CD4-positive, alpha-beta T cell treated with Interleukin-15 for 1 hour (primary cell): ENCODE measurements around the gene TULP3.
A peak's percentile ranks its signal among the peaks of the same experiment; 100 is the strongest.
"Not testable (repeated sequence)": the region's sequence is repeated elsewhere in the genome, so short reads cannot be mapped to it uniquely, and the experiment has no call there.

Source experiments
- DNase-seq: peaks from one replicate; pipeline ENCODE4 v3.0.0-alpha.2; 2020

TULP3 gene, protein sequence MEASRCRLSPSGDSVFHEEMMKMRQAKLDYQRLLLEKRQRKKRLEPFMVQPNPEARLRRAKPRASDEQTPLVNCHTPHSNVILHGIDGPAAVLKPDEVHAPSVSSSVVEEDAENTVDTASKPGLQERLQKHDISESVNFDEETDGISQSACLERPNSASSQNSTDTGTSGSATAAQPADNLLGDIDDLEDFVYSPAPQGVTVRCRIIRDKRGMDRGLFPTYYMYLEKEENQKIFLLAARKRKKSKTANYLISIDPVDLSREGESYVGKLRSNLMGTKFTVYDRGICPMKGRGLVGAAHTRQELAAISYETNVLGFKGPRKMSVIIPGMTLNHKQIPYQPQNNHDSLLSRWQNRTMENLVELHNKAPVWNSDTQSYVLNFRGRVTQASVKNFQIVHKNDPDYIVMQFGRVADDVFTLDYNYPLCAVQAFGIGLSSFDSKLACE

DNA sequence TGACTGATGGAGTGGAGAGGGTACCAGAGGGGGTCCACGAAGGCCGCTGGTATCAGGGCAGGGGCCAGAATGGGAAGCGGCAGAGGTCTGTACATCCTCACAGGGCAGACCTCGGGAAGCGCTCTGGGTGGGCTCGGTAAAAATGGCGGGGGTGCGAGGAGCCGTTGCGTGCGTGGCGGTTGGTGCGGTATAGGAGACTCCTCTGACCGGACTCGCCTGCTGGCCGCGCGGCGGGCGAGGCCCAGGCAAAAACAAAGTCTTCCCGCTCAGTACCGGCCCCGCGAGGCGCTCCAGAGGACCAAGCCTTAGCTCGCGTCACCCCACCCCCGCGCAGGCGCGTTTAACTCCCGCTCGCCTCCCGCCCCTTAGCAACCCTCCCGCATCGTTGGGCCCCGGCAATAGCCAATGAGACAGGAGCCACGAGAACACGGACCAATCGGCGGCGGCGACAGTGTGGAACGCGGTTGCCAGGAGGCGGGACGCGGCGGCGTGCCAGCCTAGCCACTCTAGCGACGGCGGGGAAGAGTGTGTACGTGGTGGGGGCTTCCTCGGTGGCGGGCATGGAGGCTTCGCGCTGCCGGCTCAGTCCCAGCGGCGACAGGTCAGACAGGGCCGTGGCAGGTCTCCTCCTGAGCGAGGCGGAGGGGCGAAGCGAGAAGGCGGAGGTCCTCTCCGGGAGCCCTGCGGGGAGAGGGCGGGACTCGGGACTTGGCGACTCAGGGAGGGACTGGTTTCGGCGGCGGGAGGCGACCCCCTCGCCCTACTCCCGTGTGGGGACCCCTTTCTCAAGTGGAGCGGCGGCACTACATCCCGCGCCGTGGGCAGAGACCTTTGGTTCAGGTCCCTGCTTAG lies at the start of gene TULP3:
TSS of gene TULP3 (plus strand) at position 504 of the 852 bp plus-strand sequence. CDS start at position 561, 57 bp downstream.
- DNase-seq = peak; percentile 98

DNA sequence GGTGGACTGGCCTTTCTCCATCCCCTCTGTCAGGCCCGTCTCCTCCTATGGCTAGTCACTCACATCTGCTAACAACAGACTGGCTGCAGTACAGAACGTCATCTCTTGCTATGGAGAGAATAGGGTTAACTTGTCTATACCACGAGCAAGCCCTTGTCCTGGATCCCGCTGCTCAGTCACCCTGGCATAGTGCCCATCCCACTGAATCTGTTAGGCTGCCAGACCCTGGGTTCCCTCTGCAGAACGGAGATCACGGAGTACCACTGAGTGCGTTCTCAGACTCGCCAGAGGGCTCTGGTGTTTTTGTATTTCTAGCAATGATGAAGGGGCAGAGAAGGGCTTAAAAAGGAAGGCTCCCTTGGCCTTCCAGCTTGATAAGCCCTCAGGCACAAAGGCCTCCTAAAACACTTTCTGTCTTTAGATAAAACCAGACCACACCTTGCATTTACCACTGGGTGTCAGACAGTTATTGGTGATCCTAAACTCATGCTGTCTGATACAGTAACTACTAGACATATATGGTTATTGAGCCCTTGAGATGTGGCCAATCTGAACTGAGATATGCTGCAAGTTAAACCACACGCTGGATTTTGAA lies 49.5 kb upstream of the TULP3 start:
- DNase-seq = no peak

DNA sequence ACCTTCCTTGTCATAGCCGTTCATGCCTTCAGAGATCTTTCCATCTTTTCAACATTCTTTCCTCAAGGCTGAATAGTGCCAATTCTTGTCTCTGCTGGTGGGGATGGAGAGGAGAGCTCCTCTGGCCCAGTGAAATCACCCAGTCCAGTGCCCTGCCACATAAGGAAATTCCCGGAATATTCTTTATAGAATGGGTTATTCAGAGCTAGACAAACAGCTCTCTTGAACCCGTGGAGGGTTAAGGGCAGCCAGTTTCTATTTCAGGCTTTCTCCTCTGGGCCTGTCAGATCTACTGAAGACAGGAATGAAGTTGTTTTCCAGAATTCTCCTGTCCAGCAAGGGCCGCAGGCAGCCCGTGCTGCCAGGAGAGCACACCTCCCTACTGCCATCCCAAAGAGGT lies 47.7 kb upstream of the TULP3 start:
- DNase-seq = no peak

DNA sequence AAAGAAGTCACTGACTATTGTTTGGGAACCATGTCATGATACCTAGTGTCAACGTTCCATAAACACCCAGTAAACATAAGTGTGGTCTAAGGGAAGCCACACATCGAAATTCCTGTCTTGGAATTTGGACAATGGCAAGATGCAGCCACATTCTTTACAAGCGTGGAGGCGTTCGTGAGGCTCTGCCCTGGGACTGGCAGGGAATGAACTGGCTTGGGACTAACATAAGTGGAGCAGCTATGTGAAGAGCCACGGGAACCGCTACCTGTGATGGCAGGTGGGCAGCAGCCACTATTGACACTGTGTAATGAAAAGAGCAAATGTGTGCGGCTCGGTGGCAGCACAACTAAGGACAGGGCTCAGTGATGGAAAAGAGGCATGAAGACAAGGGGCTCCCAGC lies 45.9 kb upstream of the TULP3 start:
- no peak for DNase-seq

DNA sequence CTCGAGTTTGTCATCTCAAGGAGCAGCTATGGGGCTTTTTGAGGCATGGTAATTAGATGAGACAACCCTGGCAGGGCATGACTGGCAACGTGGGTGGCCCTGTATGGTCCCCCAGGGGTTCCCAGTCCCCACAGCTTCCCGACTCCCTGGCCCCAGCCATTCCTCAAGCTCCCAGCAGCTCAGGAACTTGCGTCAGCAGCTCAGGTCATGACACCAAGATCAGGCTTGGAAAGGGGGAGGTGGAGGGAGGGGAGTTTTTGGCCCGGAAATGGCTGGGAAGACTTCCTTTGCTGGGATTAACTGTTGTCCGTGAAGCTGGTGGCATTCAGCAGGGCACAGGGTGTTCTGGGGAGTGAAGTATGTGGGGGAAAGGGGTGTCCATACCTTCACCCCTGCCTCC lies 45.4 kb upstream of the TULP3 start:
- DNase-seq = no peak

DNA sequence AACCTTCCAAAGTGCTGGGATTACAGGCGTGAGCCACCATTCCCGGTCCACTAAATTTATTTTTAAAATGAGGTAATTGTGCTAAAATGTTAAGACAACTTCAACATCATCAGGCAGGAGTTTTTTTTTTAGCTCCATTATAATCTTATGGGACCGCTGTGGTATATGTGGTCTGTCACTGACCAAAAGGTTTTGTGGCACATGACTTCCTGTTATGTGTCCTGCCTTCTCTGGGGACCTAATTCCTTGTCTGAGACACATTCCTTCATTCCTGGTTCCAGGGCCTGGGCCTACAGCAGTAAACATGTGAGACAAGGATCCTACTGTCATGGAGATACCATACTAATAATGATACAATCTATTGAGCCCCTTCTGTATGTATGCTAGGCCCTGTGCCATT lies 38.8 kb upstream of the TULP3 start:
- no peak for DNase-seq

DNA sequence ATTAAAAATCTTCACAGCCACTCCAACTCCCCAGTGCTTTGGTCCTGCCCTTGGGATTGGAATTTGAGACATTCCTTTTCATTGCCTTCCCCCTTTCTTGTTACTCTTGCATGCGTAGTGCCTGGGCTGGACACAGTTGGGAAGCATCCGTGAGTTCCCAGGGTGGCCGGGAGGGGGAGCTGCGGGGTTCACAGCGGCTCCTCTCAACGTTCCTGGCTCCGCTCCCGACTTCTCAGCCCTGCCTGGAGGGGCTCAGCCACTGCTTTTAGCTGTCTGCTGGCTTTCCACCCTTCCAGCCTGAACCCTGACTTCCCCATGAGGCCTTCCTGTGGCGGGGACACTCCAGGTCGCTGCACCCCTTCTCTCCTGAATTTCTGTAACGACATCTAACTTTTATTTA lies 37.1 kb upstream of the TULP3 start:
- DNase-seq = no peak

DNA sequence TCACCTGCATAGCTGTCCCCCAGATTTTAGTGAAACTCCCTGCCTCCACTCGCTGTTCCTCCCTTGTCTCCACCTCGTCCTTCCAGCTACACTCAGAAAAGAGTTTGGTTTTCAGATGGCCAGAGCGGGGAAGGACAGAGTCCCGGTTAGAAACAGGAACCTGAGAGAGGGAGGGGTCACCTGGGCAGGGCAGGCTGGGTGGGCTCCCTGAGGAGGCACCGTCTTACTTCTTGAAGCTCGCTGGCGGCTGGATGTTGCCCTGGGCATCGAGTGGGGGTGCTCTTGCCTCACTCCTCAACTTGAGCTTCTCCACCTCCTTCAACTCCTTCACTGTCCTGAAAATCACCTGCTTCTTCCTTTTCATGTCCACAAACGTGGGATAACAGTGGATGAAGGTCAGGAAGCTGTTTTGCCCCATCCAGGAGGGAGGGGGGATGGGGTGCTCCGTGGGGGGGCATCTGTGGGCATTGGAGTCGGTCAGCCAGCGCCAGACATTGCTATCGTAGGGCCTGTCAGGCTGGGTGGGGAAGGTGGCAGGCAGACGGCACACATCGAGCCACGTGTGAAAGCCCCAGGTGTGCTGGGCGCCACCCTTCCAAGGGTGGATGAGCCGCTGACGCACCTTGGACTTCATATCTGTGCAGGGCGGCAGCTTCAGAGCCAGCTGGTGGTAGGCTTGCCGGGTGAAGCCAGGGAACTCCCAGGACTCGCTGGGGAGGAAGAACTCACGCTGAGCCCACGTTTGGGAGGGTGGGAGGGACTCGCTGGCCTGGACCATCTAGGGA lies 35.8 kb upstream of the TULP3 start:
- no peak for DNase-seq

DNA sequence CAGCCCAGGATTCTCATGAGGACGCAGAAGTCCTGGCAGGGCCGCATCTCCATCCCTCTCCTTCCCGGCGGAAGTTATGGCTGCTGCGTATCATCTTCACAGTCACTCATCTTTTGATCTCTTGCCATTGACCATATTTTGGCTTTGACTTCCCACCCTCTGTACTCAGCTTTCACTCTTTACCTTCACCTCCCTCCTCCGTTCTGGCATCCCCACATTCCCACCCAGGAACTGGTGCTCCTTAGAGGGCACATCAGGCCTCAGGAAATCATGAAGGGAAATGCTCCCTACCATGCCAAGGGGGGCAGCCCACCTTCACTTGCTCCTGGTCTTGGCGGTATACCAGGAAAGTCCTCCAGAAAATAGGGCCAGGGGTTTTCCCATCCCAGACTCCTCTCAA lies 35.1 kb upstream of the TULP3 start:
- no peak for DNase-seq

DNA sequence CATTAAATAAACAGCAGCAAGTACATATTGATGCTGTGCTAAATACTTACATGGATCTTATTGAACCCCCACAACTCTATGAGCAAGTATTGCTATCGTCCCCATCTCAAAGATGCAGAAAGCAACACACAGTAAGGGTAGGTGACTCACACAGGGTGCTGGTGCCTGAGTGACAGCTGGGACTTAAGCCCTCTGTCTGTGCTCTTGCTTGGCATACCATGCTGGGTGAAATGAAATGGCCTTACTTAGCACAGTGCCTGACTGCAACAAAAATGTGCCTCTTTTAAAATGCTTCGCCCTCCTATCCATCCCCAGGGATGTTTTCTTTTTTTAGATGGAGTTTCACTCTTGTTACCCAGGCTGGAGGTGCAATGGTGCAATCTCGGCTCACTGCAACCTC lies 34.6 kb upstream of the TULP3 start:
- DNase-seq = no peak

DNA sequence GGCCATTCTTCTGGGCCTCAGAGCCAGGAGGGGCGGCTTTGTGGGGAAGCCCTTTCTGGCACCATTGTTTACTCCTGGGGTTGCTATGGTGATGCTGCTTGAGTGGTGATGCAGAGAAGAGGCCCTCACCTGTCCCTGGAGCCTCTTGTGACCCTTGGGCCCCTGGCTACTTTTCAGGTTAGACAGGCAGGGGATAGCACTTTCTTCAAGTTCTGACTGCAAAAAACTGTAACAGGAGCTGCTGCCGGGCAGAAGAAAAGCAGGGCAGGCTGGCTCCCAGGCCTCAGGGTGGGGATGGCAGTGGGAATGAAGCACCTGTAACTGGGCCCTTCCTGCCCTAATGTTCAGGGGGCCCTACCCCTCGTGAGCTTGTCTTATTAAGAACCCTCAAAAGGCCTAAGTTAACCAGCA lies 33.7 kb upstream of the TULP3 start, which contains the start of gene TEX52:
TSS of gene TEX52 (minus strand) at position 19 of the 411 bp plus-strand sequence. CDS start at position 6, 13 bp downstream.
- no peak for DNase-seq

DNA sequence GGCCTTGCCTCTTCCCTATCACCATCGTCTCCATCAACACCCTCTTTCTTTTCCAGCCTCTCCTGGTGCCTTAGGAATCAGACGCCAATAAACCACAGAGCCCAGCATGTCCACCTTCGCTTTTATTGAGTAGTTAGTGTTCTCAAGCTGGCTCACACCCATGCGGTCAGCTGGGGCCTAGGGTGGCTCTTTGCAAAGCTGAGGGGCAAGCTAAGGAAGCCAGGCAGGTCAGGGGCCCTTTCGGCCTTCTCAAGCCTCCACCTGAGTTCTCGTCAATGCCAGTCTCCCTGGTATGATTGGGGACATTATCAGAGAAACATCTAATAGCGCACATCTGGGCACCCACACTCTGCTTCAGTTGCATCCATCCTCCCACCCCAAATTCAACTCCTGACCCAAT lies 33.1 kb upstream of the TULP3 start:
- DNase-seq = no peak

DNA sequence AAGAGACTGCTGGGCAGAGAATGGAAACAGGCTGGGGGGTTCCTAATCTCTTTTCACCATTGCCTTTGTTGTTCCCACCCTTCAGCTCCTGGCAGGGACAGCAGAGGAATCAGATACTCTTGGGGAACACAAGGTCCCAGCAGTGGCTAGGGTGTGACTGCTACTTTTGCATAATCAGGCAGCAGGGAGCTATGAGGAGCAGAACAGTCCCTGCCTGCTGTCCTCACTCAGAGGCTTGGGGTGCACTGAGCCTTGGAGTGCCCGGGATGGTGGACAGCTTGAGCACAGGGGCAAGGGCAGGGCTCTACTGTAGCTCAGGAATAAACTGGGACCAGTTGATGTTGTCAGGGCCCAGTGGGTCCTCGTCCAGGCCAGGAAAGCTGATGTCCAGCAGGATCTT lies 32.4 kb upstream of the TULP3 start:
- no peak for DNase-seq

DNA sequence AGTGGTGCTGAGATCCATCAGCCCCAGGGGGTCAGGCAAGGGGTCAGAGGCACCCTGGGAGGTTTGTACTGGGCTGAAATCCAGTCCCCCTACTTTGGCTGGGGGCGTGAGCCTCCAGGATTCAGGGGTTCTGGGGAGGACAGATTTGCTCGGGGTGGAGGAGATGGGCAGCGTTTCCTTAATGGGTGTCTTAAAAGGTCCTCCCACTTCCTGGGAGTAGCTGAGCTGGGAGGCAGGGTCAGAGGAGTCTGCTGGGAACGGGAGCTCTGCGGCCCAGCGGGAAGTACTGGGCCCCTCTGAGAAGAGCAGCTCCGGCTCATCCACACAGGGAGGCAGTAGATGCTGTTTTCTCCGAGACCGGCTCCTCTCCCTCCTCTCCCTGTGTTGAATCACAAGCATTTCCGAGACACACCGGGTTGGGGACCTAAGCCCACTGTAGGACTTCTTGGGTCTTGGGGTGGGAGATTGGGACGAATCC lies 31.7 kb upstream of the TULP3 start:
- DNase-seq = no peak

DNA sequence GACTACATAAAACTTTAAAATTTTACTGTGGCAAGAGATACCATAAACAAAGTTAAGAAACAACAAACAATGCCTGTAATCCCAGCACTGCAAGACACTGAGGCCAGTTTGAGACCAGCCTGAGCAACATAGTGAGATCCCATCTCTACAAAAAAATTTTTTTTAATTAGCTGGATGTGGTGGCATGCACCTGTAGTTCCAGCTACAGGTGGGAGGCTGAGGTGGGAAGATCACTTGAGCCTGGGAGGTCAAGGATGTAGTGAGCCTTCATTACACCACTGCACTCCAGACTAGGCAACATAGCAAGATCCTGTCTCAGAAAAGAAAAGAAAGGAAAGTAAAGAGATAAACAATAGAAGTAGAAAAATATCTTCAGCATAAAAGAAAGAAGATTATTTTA lies 30.5 kb upstream of the TULP3 start:
- DNase-seq = no peak

DNA sequence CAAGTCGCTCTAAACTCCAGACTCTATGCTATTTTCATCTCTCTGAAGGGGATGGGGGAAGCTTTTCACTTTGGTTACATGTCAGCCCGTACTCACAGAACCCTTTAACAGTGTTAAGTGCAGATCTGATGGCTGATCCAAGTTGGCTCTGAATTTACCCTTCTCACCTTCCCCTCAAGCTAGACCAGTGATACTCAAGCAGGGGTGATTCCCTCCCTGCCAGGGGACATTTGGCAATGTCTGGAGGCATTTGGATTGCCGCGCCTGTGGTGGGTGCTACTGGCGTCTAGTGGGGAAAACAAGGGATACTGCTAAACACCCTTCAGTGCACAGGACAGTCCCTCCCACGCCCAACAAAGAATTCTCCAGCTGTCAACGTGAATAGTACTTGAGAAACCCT lies 27.8 kb upstream of the TULP3 start:
- no peak for DNase-seq

DNA sequence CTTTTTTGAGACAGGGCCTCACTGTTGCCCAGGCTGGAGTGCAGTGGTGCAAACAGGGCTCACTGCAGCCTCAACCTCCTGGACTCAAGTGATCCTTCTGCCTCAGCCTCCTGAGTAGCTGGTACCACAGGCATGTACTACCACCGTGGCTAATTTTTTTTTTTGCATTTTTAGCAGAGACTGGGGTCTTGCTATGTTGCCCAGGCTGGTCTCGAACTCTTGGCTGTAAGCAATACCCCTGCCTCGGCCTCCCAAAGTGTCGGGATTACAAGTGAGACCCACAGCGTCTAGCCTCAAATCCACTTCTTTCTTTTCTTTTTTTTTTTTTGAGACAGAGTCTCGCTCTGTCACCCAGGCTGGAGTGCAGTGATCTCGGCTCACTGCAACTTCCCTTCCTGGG lies 27.3 kb upstream of the TULP3 start:
- DNase-seq = not testable (repeated sequence)

DNA sequence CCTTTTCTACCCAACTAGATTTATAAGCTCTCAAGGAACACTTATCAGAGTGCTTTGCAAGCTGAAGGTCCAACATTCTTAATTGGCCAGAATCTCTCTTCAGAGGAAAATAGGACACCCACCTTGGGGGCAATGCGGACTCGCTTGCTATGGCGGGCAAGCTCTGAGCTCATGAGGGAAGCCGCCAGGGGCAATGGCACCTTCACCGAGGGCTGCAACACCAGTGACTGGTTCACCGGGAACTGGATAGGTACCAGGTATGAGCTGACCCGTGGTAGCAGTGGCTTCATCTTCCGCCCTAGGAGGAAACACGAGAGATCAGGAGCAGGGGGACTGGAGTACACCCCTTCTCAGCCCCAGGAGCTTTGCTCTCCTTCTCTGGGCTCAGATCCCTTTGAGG lies 26.5 kb upstream of the TULP3 start:
- DNase-seq = no peak

DNA sequence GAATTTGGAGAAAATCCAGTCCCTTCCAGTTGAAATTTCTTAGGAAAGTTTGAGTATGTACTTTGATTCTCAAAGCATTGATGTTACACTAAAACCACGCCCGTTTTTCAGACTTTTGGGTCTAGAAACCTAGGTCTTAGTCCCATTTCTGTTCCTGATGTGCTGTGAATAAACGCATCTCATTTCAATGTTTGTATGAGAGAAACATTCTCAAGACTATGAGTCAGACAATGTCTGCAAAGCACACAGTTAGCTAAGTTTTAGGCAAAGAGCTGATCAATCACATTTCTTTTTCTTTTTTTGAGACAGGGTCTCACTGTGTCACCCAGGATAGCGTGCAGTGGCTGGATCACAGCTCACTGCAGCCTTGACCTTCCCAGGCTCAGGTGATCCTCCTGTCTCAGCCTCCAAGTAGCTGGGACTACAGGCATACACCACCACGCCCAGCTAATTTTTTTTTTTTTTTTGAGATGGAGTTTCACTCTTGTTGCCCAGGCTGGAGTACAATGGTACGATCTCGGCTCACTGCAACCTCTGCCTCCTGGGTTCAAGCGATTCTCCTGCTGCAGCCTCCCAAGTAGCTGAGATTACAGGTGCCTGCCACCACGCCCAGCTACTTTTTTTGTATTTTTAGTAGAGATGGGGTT lies 21.6 kb upstream of the TULP3 start:
- DNase-seq = not testable (repeated sequence)

DNA sequence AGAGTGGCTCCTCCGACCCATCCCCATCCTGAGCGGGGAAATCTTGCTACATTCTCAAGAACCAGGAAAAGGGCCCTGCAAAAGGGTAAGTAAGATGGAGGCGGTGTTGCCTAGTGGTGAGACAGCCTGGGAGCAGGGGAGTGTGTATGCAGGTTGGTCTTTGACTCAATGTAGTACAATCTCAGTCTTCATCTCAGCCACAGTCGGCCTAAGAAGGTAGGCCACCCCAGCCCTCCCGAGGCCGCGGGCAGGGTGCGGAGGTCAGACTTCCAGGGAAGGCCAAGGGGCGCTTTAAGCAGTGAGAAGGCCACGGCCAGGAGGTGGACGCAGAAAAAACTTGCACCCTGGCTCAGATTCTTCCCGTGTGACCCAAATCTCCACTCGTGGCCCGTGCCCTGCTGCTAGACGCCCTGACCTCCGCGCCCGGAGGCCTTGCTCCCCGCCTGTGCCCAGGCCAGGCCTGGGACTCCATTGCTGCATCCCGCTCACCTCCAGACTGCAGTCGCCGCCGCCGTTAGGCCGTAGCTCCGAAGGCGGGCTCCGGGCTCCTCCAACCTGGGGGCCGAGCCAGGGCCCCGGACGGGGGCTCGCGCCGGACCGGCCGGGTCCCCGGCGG lies 14.2 kb upstream of the TULP3 start:
- DNase-seq = no peak
